Ishikawa (cell line): ENCODE results near the gene MYZAP.

Experiments used
- CEBPB ChIP-seq: IDR thresholded peaks from 2 replicates; pipeline ENCODE4 v1.6.1; 2012
- CREB1 ChIP-seq: IDR thresholded peaks from 2 replicates; pipeline ENCODE4 v1.6.1; 2012; ENCODE audit warnings: low read depth
- EGR1 ChIP-seq: IDR thresholded peaks from 2 replicates; pipeline ENCODE4 v1.6.1; 2012
- EP300 ChIP-seq: IDR thresholded peaks from 2 replicates; pipeline ENCODE4 v1.6.1; 2012; ENCODE audit warnings: borderline replicate concordance
- FOXM1 ChIP-seq: IDR thresholded peaks from 2 replicates; pipeline ENCODE4 v1.6.1; 2012; ENCODE audit warnings: low read depth, borderline replicate concordance
- MAX ChIP-seq: IDR thresholded peaks from 2 replicates; pipeline ENCODE4 v1.6.1; 2012
- NFIC ChIP-seq: IDR thresholded peaks from 2 replicates; pipeline ENCODE4 v1.6.1; 2012
- RAD21 ChIP-seq: IDR thresholded peaks from 2 replicates; pipeline ENCODE4 v1.6.1; 2012; ENCODE audit warnings: low read depth
- REST ChIP-seq: IDR thresholded peaks from 2 replicates; pipeline ENCODE4 v1.6.1; 2012; ENCODE audit warnings: low read depth, mild to moderate bottlenecking
- TAF1 ChIP-seq: IDR thresholded peaks from 2 replicates; pipeline ENCODE4 v1.6.1; 2012; ENCODE audit warnings: low read depth, mild to moderate bottlenecking
- TCF12 ChIP-seq: IDR thresholded peaks from 2 replicates; pipeline ENCODE4 v1.6.1; 2012; ENCODE audit warnings: low read depth
- TEAD4 ChIP-seq: IDR thresholded peaks from 2 replicates; pipeline ENCODE4 v1.6.1; 2012
- USF1 ChIP-seq: IDR thresholded peaks from 2 replicates; pipeline ENCODE4 v1.6.1; 2012
- YY1 ChIP-seq: IDR thresholded peaks from 2 replicates; pipeline ENCODE4 v1.6.1; 2012; ENCODE audit warnings: low read depth
- ZBTB7A ChIP-seq: IDR thresholded peaks from 2 replicates; pipeline ENCODE4 v1.6.1; 2012; ENCODE audit warnings: low read depth

MYZAP gene

GRCh38 chr15:57651445-57651844 is 59.7 kb downstream of the MYZAP start:
- TF ChIP-seq EP300 (no peak), NFIC (no peak), YY1 (no peak), USF1 (no peak), CREB1 (no peak), MAX (no peak), EGR1 (no peak), REST (no peak), TEAD4 (no peak), ZBTB7A (no peak), CEBPB (no peak), TCF12 (no peak), FOXM1 (no peak), TAF1 (no peak), RAD21 (no peak)

- TF ChIP-seq YY1 (no peak), EGR1 (no peak), RAD21 (no peak), NFIC (no peak), CEBPB (no peak), ZBTB7A (no peak), USF1 (no peak), FOXM1 (no peak), EP300 (no peak), MAX (no peak), TCF12 (no peak), REST (no peak), TEAD4 (no peak), TAF1 (no peak)
Measured at GRCh38 chr15:57652481-57652880, 60.8 kb downstream of the MYZAP start.

- TF ChIP-seq YY1 (0 out of 2 replicates have a peak, but pooled peaks have one; percentile 24), REST (no peak), CEBPB (peak; percentile 91)
Measured at GRCh38 chr15:57654153-57654852, 62.6 kb downstream of the MYZAP start.

- TF ChIP-seq TCF12 (no peak), CEBPB (no peak), TAF1 (no peak), EP300 (no peak), ZBTB7A (no peak), EGR1 (no peak), MAX (no peak), FOXM1 (no peak), NFIC (no peak), USF1 (no peak), TEAD4 (no peak), RAD21 (no peak), YY1 (no peak), REST (no peak), CREB1 (no peak)
Measured at GRCh38 chr15:57655053-57655452, 63.3 kb downstream of the MYZAP start.
